HepG2 (cell line): ENCODE data around the gene TNNI3.

Experiments
- HES4 ChIP-seq: sonication (generic); formaldehyde crosslinking; IDR thresholded peaks from 2 replicates; pipeline ENCODE4 v1.9.0; 2021; ENCODE audit warnings: mild to moderate bottlenecking, missing genetic modification reagents, borderline replicate concordance
- POLR2A ChIP-seq, 2 experiments: IDR thresholded peaks; 2 replicates each; pipeline ENCODE4 v1.6.1; 2011; ENCODE audit warnings: low read depth in 2 of 2, low read length in 2 of 2, mild to moderate bottlenecking in 1 of 2, moderate library complexity in 1 of 2; ENCODE audit not compliant: insufficient read depth in 1 of 2
- ZNF512B ChIP-seq: sonication (generic); formaldehyde crosslinking; IDR thresholded peaks from 2 replicates; pipeline ENCODE4 v1.5.1; 2020; ENCODE audit warnings: missing genetic modification reagents, mild to moderate bottlenecking, borderline replicate concordance

- TF ChIP-seq POLR2A (IDR thresholded peaks at IDR 0.05; ENCODE audit: insufficient read depth in 1 of 2, low read depth in 2 of 2, low read length in 2 of 2) (no peak), ZNF512B (no peak), HES4 (CRISPR knock-in tag) (no peak)
These were observed at the start of gene TNNI3 for GRCh38 chr19:55157064-55157908.
